ENCODE data around the gene AFP.
A peak's percentile ranks its signal among the peaks of the same experiment; 100 is the strongest.

Gene AFP

GRCh38 chr4:73416423-73417087 is 19.5 kb upstream of the AFP start:
- TF ChIP-seq REST (IDR thresholded peaks at IDR 0.05; ENCODE audit: insufficient read depth in 1 of 2, low read depth in 2 of 2, low read length in 2 of 2), result no peak
- no peak for TF ChIP-seq FOXP2 (optimal IDR thresholded peaks at IDR 0.05; ENCODE audit: borderline replicate concordance, extremely low read depth, extremely low read length, insufficient read depth)
- no peak for TF ChIP-seq SIN3A (IDR thresholded peaks at IDR 0.05; ENCODE audit: borderline replicate concordance, insufficient read depth, low read length)
- TF ChIP-seq TAF1 (IDR thresholded peaks at IDR 0.05; ENCODE audit: borderline replicate concordance, insufficient read depth, low read length), result no peak
- no peak for TF ChIP-seq POLR2AphosphoS5 (IDR thresholded peaks at IDR 0.05; ENCODE audit: low read depth, low read length)

- no peak for TF ChIP-seq REST (IDR thresholded peaks at IDR 0.05; ENCODE audit: insufficient read depth in 1 of 2, low read depth in 2 of 2, low read length in 2 of 2)
- no peak for TF ChIP-seq TAF1 (IDR thresholded peaks at IDR 0.05; ENCODE audit: borderline replicate concordance, insufficient read depth, low read length)
- TF ChIP-seq FOXP2 (optimal IDR thresholded peaks at IDR 0.05; ENCODE audit: borderline replicate concordance, extremely low read depth, extremely low read length, insufficient read depth), result no peak
- no peak for TF ChIP-seq POLR2AphosphoS5 (IDR thresholded peaks at IDR 0.05; ENCODE audit: low read depth, low read length)
- no peak for TF ChIP-seq SIN3A (IDR thresholded peaks at IDR 0.05; ENCODE audit: borderline replicate concordance, insufficient read depth, low read length)
Observed at GRCh38 chr4:73417342-73417741, 18.7 kb upstream of the AFP start.

GRCh38 chr4:73417973-73418372 is 18.0 kb upstream of the AFP start:
- TF ChIP-seq TAF1 (IDR thresholded peaks at IDR 0.05; ENCODE audit: borderline replicate concordance, insufficient read depth, low read length) (no peak), REST (IDR thresholded peaks at IDR 0.05; ENCODE audit: insufficient read depth in 1 of 2, low read depth in 2 of 2, low read length in 2 of 2) (peak in 1 of 2 experiments; percentile 87; a peak in 2 of 4 replicates), POLR2AphosphoS5 (IDR thresholded peaks at IDR 0.05; ENCODE audit: low read depth, low read length) (no peak)

GRCh38 chr4:73418677-73419076 is 17.3 kb upstream of the AFP start:
- TF ChIP-seq TAF1 (IDR thresholded peaks at IDR 0.05; ENCODE audit: borderline replicate concordance, insufficient read depth, low read length) (no peak), SIN3A (IDR thresholded peaks at IDR 0.05; ENCODE audit: borderline replicate concordance, insufficient read depth, low read length) (no peak), FOXP2 (optimal IDR thresholded peaks at IDR 0.05; ENCODE audit: borderline replicate concordance, extremely low read depth, extremely low read length, insufficient read depth) (no peak), REST (IDR thresholded peaks at IDR 0.05; ENCODE audit: insufficient read depth in 1 of 2, low read depth in 2 of 2, low read length in 2 of 2) (no peak), POLR2AphosphoS5 (IDR thresholded peaks at IDR 0.05; ENCODE audit: low read depth, low read length) (no peak)
